ENCODE measurements around the gene RELN.

DNA sequence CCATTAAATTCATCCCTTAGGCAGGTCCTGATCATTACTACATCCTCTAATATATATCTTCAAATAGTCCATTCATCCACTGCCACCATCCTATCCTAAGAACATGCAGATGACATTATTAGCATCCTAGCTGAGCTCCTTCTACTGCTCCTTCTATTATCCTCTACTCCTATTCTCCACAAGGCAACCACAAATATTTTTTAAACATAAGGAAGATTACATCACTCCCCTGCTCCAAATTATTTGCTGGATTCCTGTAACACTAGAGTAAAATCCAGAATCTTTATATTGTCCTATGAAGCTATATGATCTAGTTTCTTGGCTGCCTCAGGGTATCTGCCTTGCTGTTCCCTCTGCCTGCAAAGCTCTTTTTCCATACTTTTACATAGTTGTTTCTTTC lies 367.2 kb downstream of the RELN start:
- TF ChIP-seq CTCF (IDR thresholded peaks at IDR 0.05) = no peak
- TF ChIP-seq EZH2 (IDR thresholded peaks at IDR 0.05; ENCODE audit: borderline replicate concordance, insufficient read depth, low read depth, low read length, poor library complexity, severe bottlenecking) = no peak

All from B cell (primary cell).